ENCODE results near the gene TNNI3. TPM values are rescaled to one million over a fixed set of nuclear protein-coding genes. Genes with fewer than 3 reads are reported as not detected.
A peak's percentile ranks its signal among the peaks of the same experiment; 100 is the strongest.

Gene TNNI3
- total RNA-seq, 1 donor from 2014 or later = not detected

GRCh38 chr19:55197528-55197927, 40.0 kb upstream of the TNNI3 start:
- no peaks in the 10 kb centered on the region for H3K4me1 Mint-ChIP-seq (ENCODE audit: unreplicated experiment)
- no peaks in the 10 kb centered on the region for H3K9me3 Mint-ChIP-seq (ENCODE audit: unreplicated experiment)
- H3K4me3 Mint-ChIP-seq (ENCODE audit: unreplicated experiment) = no peak overlapping the region
- no peaks in the 10 kb centered on the region for H3K36me3 Mint-ChIP-seq (ENCODE audit: low read depth, unreplicated experiment)
- no peak for DNase-seq (ENCODE audit: low spot score)
- H3K27me3 Mint-ChIP-seq (ENCODE audit: unreplicated experiment) = peaks cover 3% of the 10 kb centered on the region
- H3K27ac Mint-ChIP-seq (ENCODE audit: unreplicated experiment) = no peak overlapping the region
- TF ChIP-seq, protein P1, sequence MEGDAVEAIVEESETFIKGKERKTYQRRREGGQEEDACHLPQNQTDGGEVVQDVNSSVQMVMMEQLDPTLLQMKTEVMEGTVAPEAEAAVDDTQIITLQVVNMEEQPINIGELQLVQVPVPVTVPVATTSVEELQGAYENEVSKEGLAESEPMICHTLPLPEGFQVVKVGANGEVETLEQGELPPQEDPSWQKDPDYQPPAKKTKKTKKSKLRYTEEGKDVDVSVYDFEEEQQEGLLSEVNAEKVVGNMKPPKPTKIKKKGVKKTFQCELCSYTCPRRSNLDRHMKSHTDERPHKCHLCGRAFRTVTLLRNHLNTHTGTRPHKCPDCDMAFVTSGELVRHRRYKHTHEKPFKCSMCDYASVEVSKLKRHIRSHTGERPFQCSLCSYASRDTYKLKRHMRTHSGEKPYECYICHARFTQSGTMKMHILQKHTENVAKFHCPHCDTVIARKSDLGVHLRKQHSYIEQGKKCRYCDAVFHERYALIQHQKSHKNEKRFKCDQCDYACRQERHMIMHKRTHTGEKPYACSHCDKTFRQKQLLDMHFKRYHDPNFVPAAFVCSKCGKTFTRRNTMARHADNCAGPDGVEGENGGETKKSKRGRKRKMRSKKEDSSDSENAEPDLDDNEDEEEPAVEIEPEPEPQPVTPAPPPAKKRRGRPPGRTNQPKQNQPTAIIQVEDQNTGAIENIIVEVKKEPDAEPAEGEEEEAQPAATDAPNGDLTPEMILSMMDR (IDR thresholded peaks at IDR 0.05; ENCODE audit: unreplicated experiment) = no peak

- no peaks in the 10 kb centered on the region for H3K4me1 Mint-ChIP-seq (ENCODE audit: unreplicated experiment)
- no peaks in the 10 kb centered on the region for H3K36me3 Mint-ChIP-seq (ENCODE audit: low read depth, unreplicated experiment)
- no peak overlapping the region for H3K4me3 Mint-ChIP-seq (ENCODE audit: unreplicated experiment)
- H3K9me3 Mint-ChIP-seq (ENCODE audit: unreplicated experiment) = no peaks in the 10 kb centered on the region
- no peak for DNase-seq (ENCODE audit: low spot score)
- H3K27ac Mint-ChIP-seq (ENCODE audit: unreplicated experiment) = no peak overlapping the region
- peaks cover 3% of the 10 kb centered on the region for H3K27me3 Mint-ChIP-seq (ENCODE audit: unreplicated experiment)
- TF ChIP-seq, protein P1 (IDR thresholded peaks at IDR 0.05; ENCODE audit: unreplicated experiment) = no peak
Measured at GRCh38 chr19:55196803-55197202, 39.3 kb upstream of the TNNI3 start.

- TF ChIP-seq, protein P1 (IDR thresholded peaks at IDR 0.05; ENCODE audit: unreplicated experiment) = no peak
- Mint-ChIP-seq H3K9me3 (ENCODE audit: unreplicated experiment) (no peaks in the 10 kb centered on the region), H3K36me3 (ENCODE audit: low read depth, unreplicated experiment) (no peaks in the 10 kb centered on the region), H3K27ac (ENCODE audit: unreplicated experiment) (no peak overlapping the region), H3K4me1 (ENCODE audit: unreplicated experiment) (no peaks in the 10 kb centered on the region), H3K27me3 (ENCODE audit: unreplicated experiment) (peaks cover 10% of the 10 kb centered on the region), H3K4me3 (ENCODE audit: unreplicated experiment) (no peak overlapping the region)
- no peak for DNase-seq (ENCODE audit: low spot score)
Measured at GRCh38 chr19:55193481-55193880, 35.9 kb upstream of the TNNI3 start.

GRCh38 chr19:55189403-55189835, 31.9 kb upstream of the TNNI3 start:
- no peak for DNase-seq (ENCODE audit: low spot score)
- Mint-ChIP-seq H3K9me3 (ENCODE audit: unreplicated experiment) (no peaks in the 10 kb centered on the region), H3K4me3 (ENCODE audit: unreplicated experiment) (peak overlapping the region; percentile 68), H3K27ac (ENCODE audit: unreplicated experiment) (no peak overlapping the region), H3K4me1 (ENCODE audit: unreplicated experiment) (no peaks in the 10 kb centered on the region), H3K27me3 (ENCODE audit: unreplicated experiment) (peaks cover 13% of the 10 kb centered on the region), H3K36me3 (ENCODE audit: low read depth, unreplicated experiment) (no peaks in the 10 kb centered on the region)
- TF ChIP-seq, protein P1 (IDR thresholded peaks at IDR 0.05; ENCODE audit: unreplicated experiment) = no peak

DNA sequence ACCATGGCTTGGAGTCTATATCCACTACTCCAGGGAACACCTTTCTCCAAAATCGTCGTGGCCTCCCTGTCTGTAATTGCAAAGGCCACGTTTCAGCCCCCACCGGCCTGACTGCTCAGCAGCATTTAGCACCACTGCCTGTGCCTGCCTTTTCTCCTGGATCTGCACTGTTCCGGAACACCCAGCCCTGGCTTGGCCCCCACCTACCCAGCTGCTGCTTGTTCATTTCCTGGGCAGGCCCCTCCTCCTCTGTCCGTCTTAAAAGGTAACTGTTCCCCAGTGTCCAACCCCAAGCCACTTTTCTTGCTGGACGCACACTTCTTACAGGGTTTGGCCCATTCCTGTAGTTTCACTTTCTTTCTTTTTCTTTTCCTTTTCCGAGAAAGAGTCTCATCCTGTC, 31.1 kb upstream of the TNNI3 start:
- no peak overlapping the region for H3K27ac Mint-ChIP-seq (ENCODE audit: unreplicated experiment)
- H3K36me3 Mint-ChIP-seq (ENCODE audit: low read depth, unreplicated experiment) = no peaks in the 10 kb centered on the region
- H3K4me3 Mint-ChIP-seq (ENCODE audit: unreplicated experiment) = no peak overlapping the region
- TF ChIP-seq, protein P1 (IDR thresholded peaks at IDR 0.05; ENCODE audit: unreplicated experiment) = no peak
- DNase-seq (ENCODE audit: low spot score) = no peak
- H3K9me3 Mint-ChIP-seq (ENCODE audit: unreplicated experiment) = no peaks in the 10 kb centered on the region
- H3K27me3 Mint-ChIP-seq (ENCODE audit: unreplicated experiment) = peaks cover 13% of the 10 kb centered on the region
- H3K4me1 Mint-ChIP-seq (ENCODE audit: unreplicated experiment) = no peaks in the 10 kb centered on the region

All from endothelial cell (in vitro differentiated cells).